Ishikawa (cell line): ENCODE results near the gene MRPL14.
A peak's percentile ranks its signal among the peaks of the same experiment; 100 is the strongest.

ENCODE experiments used
- CEBPB ChIP-seq: IDR thresholded peaks from 2 replicates; pipeline ENCODE4 v1.6.1; 2012
- CREB1 ChIP-seq: IDR thresholded peaks from 2 replicates; pipeline ENCODE4 v1.6.1; 2012; ENCODE audit warnings: low read depth
- EGR1 ChIP-seq: IDR thresholded peaks from 2 replicates; pipeline ENCODE4 v1.6.1; 2012
- EP300 ChIP-seq: IDR thresholded peaks from 2 replicates; pipeline ENCODE4 v1.6.1; 2012; ENCODE audit warnings: borderline replicate concordance
- FOXM1 ChIP-seq: IDR thresholded peaks from 2 replicates; pipeline ENCODE4 v1.6.1; 2012; ENCODE audit warnings: low read depth, borderline replicate concordance
- MAX ChIP-seq: IDR thresholded peaks from 2 replicates; pipeline ENCODE4 v1.6.1; 2012
- NFIC ChIP-seq: IDR thresholded peaks from 2 replicates; pipeline ENCODE4 v1.6.1; 2012
- RAD21 ChIP-seq: IDR thresholded peaks from 2 replicates; pipeline ENCODE4 v1.6.1; 2012; ENCODE audit warnings: low read depth
- TAF1 ChIP-seq: IDR thresholded peaks from 2 replicates; pipeline ENCODE4 v1.6.1; 2012; ENCODE audit warnings: low read depth, mild to moderate bottlenecking
- TCF12 ChIP-seq: IDR thresholded peaks from 2 replicates; pipeline ENCODE4 v1.6.1; 2012; ENCODE audit warnings: low read depth
- TEAD4 ChIP-seq: IDR thresholded peaks from 2 replicates; pipeline ENCODE4 v1.6.1; 2012
- USF1 ChIP-seq: IDR thresholded peaks from 2 replicates; pipeline ENCODE4 v1.6.1; 2012
- YY1 ChIP-seq: IDR thresholded peaks from 2 replicates; pipeline ENCODE4 v1.6.1; 2012; ENCODE audit warnings: low read depth
- ZBTB7A ChIP-seq: IDR thresholded peaks from 2 replicates; pipeline ENCODE4 v1.6.1; 2012; ENCODE audit warnings: low read depth
- TF ChIP-seq, protein P1 (sequence below): IDR thresholded peaks from 2 replicates; pipeline ENCODE4 v1.6.1; 2012; ENCODE audit warnings: low read depth, mild to moderate bottlenecking

The MRPL14 gene

GRCh38 chr6:44151348-44152108 is 24.3 kb upstream of the MRPL14 start:
- no peak for TF ChIP-seq EP300
- TF ChIP-seq, protein P1, sequence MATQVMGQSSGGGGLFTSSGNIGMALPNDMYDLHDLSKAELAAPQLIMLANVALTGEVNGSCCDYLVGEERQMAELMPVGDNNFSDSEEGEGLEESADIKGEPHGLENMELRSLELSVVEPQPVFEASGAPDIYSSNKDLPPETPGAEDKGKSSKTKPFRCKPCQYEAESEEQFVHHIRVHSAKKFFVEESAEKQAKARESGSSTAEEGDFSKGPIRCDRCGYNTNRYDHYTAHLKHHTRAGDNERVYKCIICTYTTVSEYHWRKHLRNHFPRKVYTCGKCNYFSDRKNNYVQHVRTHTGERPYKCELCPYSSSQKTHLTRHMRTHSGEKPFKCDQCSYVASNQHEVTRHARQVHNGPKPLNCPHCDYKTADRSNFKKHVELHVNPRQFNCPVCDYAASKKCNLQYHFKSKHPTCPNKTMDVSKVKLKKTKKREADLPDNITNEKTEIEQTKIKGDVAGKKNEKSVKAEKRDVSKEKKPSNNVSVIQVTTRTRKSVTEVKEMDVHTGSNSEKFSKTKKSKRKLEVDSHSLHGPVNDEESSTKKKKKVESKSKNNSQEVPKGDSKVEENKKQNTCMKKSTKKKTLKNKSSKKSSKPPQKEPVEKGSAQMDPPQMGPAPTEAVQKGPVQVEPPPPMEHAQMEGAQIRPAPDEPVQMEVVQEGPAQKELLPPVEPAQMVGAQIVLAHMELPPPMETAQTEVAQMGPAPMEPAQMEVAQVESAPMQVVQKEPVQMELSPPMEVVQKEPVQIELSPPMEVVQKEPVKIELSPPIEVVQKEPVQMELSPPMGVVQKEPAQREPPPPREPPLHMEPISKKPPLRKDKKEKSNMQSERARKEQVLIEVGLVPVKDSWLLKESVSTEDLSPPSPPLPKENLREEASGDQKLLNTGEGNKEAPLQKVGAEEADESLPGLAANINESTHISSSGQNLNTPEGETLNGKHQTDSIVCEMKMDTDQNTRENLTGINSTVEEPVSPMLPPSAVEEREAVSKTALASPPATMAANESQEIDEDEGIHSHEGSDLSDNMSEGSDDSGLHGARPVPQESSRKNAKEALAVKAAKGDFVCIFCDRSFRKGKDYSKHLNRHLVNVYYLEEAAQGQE = no peak
- TF ChIP-seq TCF12 = no peak
- TF ChIP-seq NFIC = no peak
- TF ChIP-seq MAX = 0 out of 2 replicates have a peak, but pooled peaks have one; percentile 10
- no peak for TF ChIP-seq YY1
- TF ChIP-seq CEBPB = no peak
- no peak for TF ChIP-seq TAF1
- peak; percentile 74 for TF ChIP-seq RAD21
- no peak for TF ChIP-seq EGR1
- TF ChIP-seq TEAD4 = no peak
- no peak for TF ChIP-seq FOXM1

- TF ChIP-seq RAD21 (no peak), FOXM1 (no peak), EP300 (no peak), CREB1 (no peak), TCF12 (no peak), TEAD4 (no peak), TAF1 (no peak), ZBTB7A (no peak), USF1 (no peak), EGR1 (no peak), MAX (no peak), NFIC (no peak), YY1 (no peak), CEBPB (no peak)
- TF ChIP-seq, protein P1 = no peak
Observed at GRCh38 chr6:44150317-44150917, 23.2 kb upstream of the MRPL14 start.

DNA sequence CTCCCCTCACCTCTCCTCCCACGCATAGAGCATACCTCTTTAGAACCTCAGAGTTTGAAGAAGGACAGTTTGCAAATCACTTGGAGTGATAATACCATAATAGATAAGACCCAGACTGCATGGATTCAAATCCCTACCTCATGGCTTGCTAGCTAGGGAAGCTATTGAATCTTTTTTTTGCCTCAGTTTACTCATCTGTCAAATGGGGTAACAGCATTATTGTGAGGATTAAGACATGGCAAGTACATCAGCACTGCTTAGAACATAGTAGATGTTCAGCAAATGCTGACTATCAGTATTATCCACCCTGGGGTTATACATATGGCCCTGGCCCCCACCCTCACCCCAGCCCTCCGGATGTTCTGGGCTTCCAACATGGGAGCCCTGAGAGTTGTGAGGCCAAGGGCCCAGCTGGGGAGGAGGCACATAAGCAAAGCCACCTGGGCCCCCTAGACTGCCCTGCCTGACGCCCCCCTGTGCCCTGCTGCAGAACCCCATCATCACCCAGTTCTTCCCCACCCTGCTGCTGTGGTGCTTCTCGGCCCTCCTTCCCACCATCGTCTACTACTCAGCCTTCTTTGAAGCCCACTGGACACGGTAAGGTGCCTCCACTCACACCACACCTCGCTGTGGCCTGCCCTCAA is 22.2 kb upstream of the MRPL14 start:
- TF ChIP-seq FOXM1 (no peak), USF1 (no peak), MAX (no peak), TCF12 (no peak)

DNA sequence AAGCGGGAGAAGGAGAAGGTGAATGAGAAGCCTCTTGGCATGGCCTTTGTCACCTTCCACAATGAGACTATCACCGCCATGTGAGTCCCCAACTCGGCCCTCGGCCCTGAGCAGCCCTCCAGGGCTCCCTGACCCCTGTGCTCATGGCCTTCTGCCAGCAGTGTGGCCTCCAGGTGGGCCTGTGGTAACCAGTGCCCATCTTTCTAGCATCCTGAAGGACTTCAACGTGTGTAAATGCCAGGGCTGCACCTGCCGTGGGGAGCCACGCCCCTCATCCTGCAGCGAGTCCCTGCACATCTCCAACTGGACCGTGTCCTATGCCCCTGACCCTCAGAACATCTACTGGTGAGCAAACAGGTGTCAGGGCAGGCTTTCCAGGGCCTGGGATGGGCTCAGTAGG is 21.1 kb upstream of the MRPL14 start:
- TF ChIP-seq TCF12 = no peak

GRCh38 chr6:44147256-44147655 is 20.0 kb upstream of the MRPL14 start:
- TF ChIP-seq CREB1 = no peak
- no peak for TF ChIP-seq TAF1
- TF ChIP-seq FOXM1 = no peak
- no peak for TF ChIP-seq USF1
- TF ChIP-seq TEAD4 = no peak
- no peak for TF ChIP-seq NFIC
- TF ChIP-seq YY1 = no peak
- no peak for TF ChIP-seq EGR1
- TF ChIP-seq TCF12 = no peak
- no peak for TF ChIP-seq ZBTB7A
- TF ChIP-seq MAX = no peak
- no peak for TF ChIP-seq RAD21
- no peak for TF ChIP-seq CEBPB
- TF ChIP-seq EP300 = no peak
